ENCODE data around the gene SFMBT1.

The SFMBT1 gene

GRCh38 chr3:53074761-53075742, 29.2 kb upstream of the SFMBT1 start:
- Histone ChIP-seq H3K27ac (no peak overlapping the region), H3K4me3 (no peak overlapping the region), H4K20me1 (no peaks in the 10 kb centered on the region), H3K9ac (no peak overlapping the region), H3K4me1 (peaks cover 19 to 37% (median 32%) of the 10 kb centered on the region in 10 experiments), H3K9me3 (replicated peaks in 1 of 11) (no peaks in the 10 kb centered on the region), H3K27me3 (no peaks in the 10 kb centered on the region), H3K36me3 (no peaks in the 10 kb centered on the region; a peak in 1 of 22 replicates), H3K4me2 (0 out of 22 replicates have a peak overlapping the region, but pooled peaks of 1 of the 11 experiments have one; percentile 100)
- TF ChIP-seq Cebpa-rat (IDR thresholded peaks at IDR 0.05) = no peak

GRCh38 chr3:53074366-53074696, 28.5 kb upstream of the SFMBT1 start:
- no peak overlapping the region for H3K4me3 ChIP-seq
- TF ChIP-seq Cebpa-rat (IDR thresholded peaks at IDR 0.05) = no peak
- no peaks in the 10 kb centered on the region for H3K27me3 ChIP-seq
- no peaks in the 10 kb centered on the region for H3K9me3 ChIP-seq (replicated peaks in 1 of 11)
- H3K4me2 ChIP-seq = peak overlapping the region in 10 of 11 experiments; percentile 91 to 100 (median 98); a peak in 18 of 22 replicates
- peak overlapping the region in 2 of 11 experiments; percentile 77 to 81; a peak in 1 of 22 replicates for H3K9ac ChIP-seq
- peaks cover 19 to 43% (median 33%) of the 10 kb centered on the region in 10 experiments for H3K4me1 ChIP-seq
- H3K27ac ChIP-seq = peak overlapping the region in 1 of 11 experiments; percentile 78; a peak in 2 of 22 replicates
- no peaks in the 10 kb centered on the region; a peak in 1 of 22 replicates for H3K36me3 ChIP-seq
- H4K20me1 ChIP-seq = no peaks in the 10 kb centered on the region

GRCh38 chr3:53073553-53074365, 27.9 kb upstream of the SFMBT1 start:
- TF ChIP-seq Cebpa-rat (IDR thresholded peaks at IDR 0.05) = no peak
- H3K27ac ChIP-seq = peak overlapping the region; percentile 51 to 83 (median 77)

GRCh38 chr3:53072653-53073552, 27.0 kb upstream of the SFMBT1 start:
- Histone ChIP-seq H3K9me3 (replicated peaks in 1 of 11) (no peaks in the 10 kb centered on the region), H4K20me1 (no peaks in the 10 kb centered on the region), H3K27me3 (no peaks in the 10 kb centered on the region), H3K4me3 (peak overlapping the region; percentile 58 to 76 (median 66)), H3K4me1 (peaks cover 19 to 52% (median 42%) of the 10 kb centered on the region in 10 experiments), H3K36me3 (no peaks in the 10 kb centered on the region), H3K9ac (peak overlapping the region; percentile 69 to 82 (median 79)), H3K27ac (peak overlapping the region; percentile 51 to 83 (median 77)), H3K4me2 (peak overlapping the region; percentile 91 to 100 (median 97))
- no peak for TF ChIP-seq Cebpa-rat (IDR thresholded peaks at IDR 0.05)

More at GRCh38 chr3:53073553-53074365, 27.9 kb upstream of the SFMBT1 start:
- Histone ChIP-seq H3K4me1 (peaks cover 19 to 44% (median 37%) of the 10 kb centered on the region in 10 experiments), H3K36me3 (no peaks in the 10 kb centered on the region), H3K4me2 (peak overlapping the region; percentile 91 to 100 (median 97)), H3K9me3 (replicated peaks in 1 of 11) (no peaks in the 10 kb centered on the region), H4K20me1 (no peaks in the 10 kb centered on the region), H3K4me3 (peak overlapping the region; percentile 58 to 76 (median 66)), H3K27me3 (no peaks in the 10 kb centered on the region), H3K9ac (peak overlapping the region; percentile 69 to 82 (median 79))

- Histone ChIP-seq H3K27me3 (no peaks in the 10 kb centered on the region), H3K36me3 (no peaks in the 10 kb centered on the region), H3K9ac (peak overlapping the region in 10 of 11 experiments; percentile 69 to 82 (median 79); a peak in 15 of 22 replicates), H3K27ac (peak overlapping the region in 6 of 11 experiments; percentile 8 to 83 (median 80); a peak in 8 of 22 replicates), H4K20me1 (no peaks in the 10 kb centered on the region), H3K4me3 (peak overlapping the region in 6 of 10 experiments; percentile 58 to 76 (median 66); a peak in 7 of 20 replicates), H3K4me1 (peaks cover 19 to 62% (median 50%) of the 10 kb centered on the region in 10 experiments), H3K4me2 (peak overlapping the region; percentile 91 to 100 (median 97)), H3K9me3 (replicated peaks in 1 of 11) (no peaks in the 10 kb centered on the region)
- no peak for TF ChIP-seq Cebpa-rat (IDR thresholded peaks at IDR 0.05)
Observed at GRCh38 chr3:53071882-53072431, 26.1 kb upstream of the SFMBT1 start.

GRCh38 chr3:53069422-53070068, 23.7 kb upstream of the SFMBT1 start:
- TF ChIP-seq Cebpa-rat (IDR thresholded peaks at IDR 0.05) = no peak
- Histone ChIP-seq H3K4me3 (no peak overlapping the region), H3K36me3 (no peaks in the 10 kb centered on the region), H3K27me3 (no peaks in the 10 kb centered on the region), H4K20me1 (no peaks in the 10 kb centered on the region), H3K27ac (no peak overlapping the region), H3K9ac (no peak overlapping the region), H3K4me2 (0 out of 22 replicates have a peak overlapping the region, but pooled peaks of 1 of the 11 experiments have one; percentile 3), H3K4me1 (peaks cover 19 to 63% (median 48%) of the 10 kb centered on the region in 10 experiments), H3K9me3 (replicated peaks in 1 of 11) (no peaks in the 10 kb centered on the region)

- Histone ChIP-seq H3K4me3 (no peak overlapping the region), H3K9ac (no peak overlapping the region), H3K27me3 (no peaks in the 10 kb centered on the region), H3K9me3 (replicated peaks in 1 of 11) (no peaks in the 10 kb centered on the region), H4K20me1 (no peaks in the 10 kb centered on the region), H3K36me3 (no peaks in the 10 kb centered on the region), H3K4me2 (peak overlapping the region in 8 of 11 experiments; percentile 9 to 62 (median 40); a peak in 13 of 22 replicates), H3K4me1 (peaks cover 10 to 52% (median 35%) of the 10 kb centered on the region in 10 experiments), H3K27ac (no peak overlapping the region)
- no peak for TF ChIP-seq Cebpa-rat (IDR thresholded peaks at IDR 0.05)
Observed at GRCh38 chr3:53068176-53068575, 22.3 kb upstream of the SFMBT1 start.
